Adrenal gland (tissue), 5 donors: ENCODE data around the gene RIC3.

Experiments used
- CTCF ChIP-seq, 6 experiments: fragments of 450-650 bp in 4 of 6; fragments of 200-600 bp in 2 of 6; sonication (generic) in 1 of 6; IDR thresholded peaks; 1 replicate in 5 of 6; 2 replicates in 1 of 6; pipeline versions ENCODE4 v1.5.1 to v1.8.0; 2016 to 2021; ENCODE audit warnings: antibody characterized with exemption in 6 of 6, mild to moderate bottlenecking in 2 of 6, moderate library complexity in 1 of 6
- POLR2A ChIP-seq, 2 donors: fragments of 450-650 bp; IDR thresholded peaks; one replicate each; pipeline ENCODE4 v1.6.1; 2017; ENCODE audit warnings: antibody characterized with exemption in 2 of 2, mild to moderate bottlenecking in 2 of 2, moderate library complexity in 1 of 2
- donor health status: DM: no; HTN: no; CAD: no.

DNA sequence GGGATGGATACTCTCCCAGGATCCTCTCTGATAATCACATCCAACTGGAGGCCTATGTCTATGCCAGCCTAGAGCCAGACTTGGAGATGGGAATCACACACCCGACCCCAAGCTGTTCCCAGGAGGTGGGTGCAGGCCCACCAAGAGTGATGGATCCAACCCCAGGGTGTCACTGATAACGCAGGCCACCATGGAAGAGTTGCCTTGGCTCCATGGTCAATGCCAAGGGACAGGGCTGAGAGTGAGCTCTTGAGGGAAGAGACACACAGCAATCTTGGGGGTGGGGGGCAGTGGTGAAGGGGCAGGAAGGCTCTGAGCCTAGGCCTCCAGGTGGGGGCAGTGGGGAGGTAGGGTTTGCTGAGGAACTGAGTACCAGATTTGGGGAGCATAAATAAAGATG, 70.9 kb downstream of the RIC3 start:
- TF ChIP-seq CTCF (IDR thresholded peaks at IDR 0.05) (no peak), POLR2A (IDR thresholded peaks at IDR 0.05) (no peak)
